ENCODE results near the gene FGD6.
"Not testable (repeated sequence)": the region's sequence is repeated elsewhere in the genome, so short reads cannot be mapped to it uniquely, and the experiment has no call there.

FGD6 gene

GRCh38 chr12:95204141-95204866, 13.0 kb downstream of the FGD6 start:
- no peak for DNase-seq

GRCh38 chr12:95203487-95204030, 13.7 kb downstream of the FGD6 start:
- DNase-seq: no peak

GRCh38 chr12:95202691-95203486, 14.4 kb downstream of the FGD6 start:
- no peak for DNase-seq

GRCh38 chr12:95201056-95201670, 16.1 kb downstream of the FGD6 start:
- no peak for DNase-seq

- no peak for DNase-seq
These were observed 17.0 kb downstream of the FGD6 start for GRCh38 chr12:95200128-95200894.

- no peak for DNase-seq
These were observed 18.4 kb downstream of the FGD6 start for GRCh38 chr12:95198914-95199313.

GRCh38 chr12:95197636-95198035, 19.6 kb downstream of the FGD6 start:
- no peak for DNase-seq

- not testable (repeated sequence) for DNase-seq
These were observed 20.2 kb downstream of the FGD6 start for GRCh38 chr12:95196875-95197569.

GRCh38 chr12:95195122-95195521, 22.1 kb downstream of the FGD6 start:
- no peak for DNase-seq

- DNase-seq: no peak
These were observed 24.1 kb downstream of the FGD6 start for GRCh38 chr12:95193139-95193538.

GRCh38 chr12:95192271-95192670, 25.0 kb downstream of the FGD6 start:
- no peak for DNase-seq

GRCh38 chr12:95191060-95191696, 26.1 kb downstream of the FGD6 start:
- no peak for DNase-seq

- no peak for DNase-seq
These were observed 29.3 kb downstream of the FGD6 start for GRCh38 chr12:95187865-95188415.

- no peak for DNase-seq
These were observed 31.4 kb downstream of the FGD6 start for GRCh38 chr12:95185854-95186253.

GRCh38 chr12:95185072-95185471, 32.2 kb downstream of the FGD6 start:
- DNase-seq: no peak

GRCh38 chr12:95184121-95184520, 33.1 kb downstream of the FGD6 start:
- DNase-seq: no peak

- peak; percentile 62 for DNase-seq
These were observed 34.3 kb downstream of the FGD6 start for GRCh38 chr12:95182868-95183415.

GRCh38 chr12:95181103-95181502, 36.2 kb downstream of the FGD6 start:
- DNase-seq: no peak

GRCh38 chr12:95179011-95179410, 38.3 kb downstream of the FGD6 start:
- no peak for DNase-seq

GRCh38 chr12:95178136-95178535, 39.1 kb downstream of the FGD6 start:
- DNase-seq: no peak

- no peak for DNase-seq
These were observed 40.0 kb downstream of the FGD6 start for GRCh38 chr12:95177201-95177768.
